Chondrocyte (in vitro differentiated cells): ENCODE measurements around the gene FAM236A. TPM values are rescaled to one million over a fixed set of nuclear protein-coding genes. Genes with fewer than 3 reads are reported as not detected.
A peak's percentile ranks its signal among the peaks of the same experiment; 100 is the strongest.
"Not testable (repeated sequence)": the region's sequence is repeated elsewhere in the genome, so short reads cannot be mapped to it uniquely, and the experiment has no call there.

ENCODE experiments used
- DNase-seq: peaks from one replicate; pipeline ENCODE4 v3.0.0; 2021; ENCODE audit warnings: mixed read lengths, low spot score
- H3K27ac Mint-ChIP-seq: one replicate; pipeline ENCODE4 v1.8.0; 2021; ENCODE audit warnings: mild to moderate bottlenecking, moderate library complexity, mixed read lengths; ENCODE audit not compliant: unreplicated experiment
- H3K27me3 Mint-ChIP-seq: 2 replicates; pipeline ENCODE4 v1.8.0; 2021; ENCODE audit warnings: low read depth, mixed read lengths
- H3K36me3 Mint-ChIP-seq: 2 replicates; pipeline ENCODE4 v1.8.0; 2021; ENCODE audit warnings: low read depth, mixed read lengths
- H3K4me1 Mint-ChIP-seq: 2 replicates; pipeline ENCODE4 v1.8.0; 2021; ENCODE audit warnings: low read depth, mild to moderate bottlenecking, mixed read lengths
- H3K4me3 Mint-ChIP-seq: one replicate; pipeline ENCODE4 v1.8.0; 2021; ENCODE audit warnings: mild to moderate bottlenecking, moderate library complexity, mixed read lengths; ENCODE audit not compliant: unreplicated experiment
- H3K9me3 Mint-ChIP-seq: 2 replicates; pipeline ENCODE4 v1.8.0; 2021; ENCODE audit warnings: low read depth, mixed read lengths
- total RNA-seq: library from RNA; stranded (reverse); gene quantifications from 3 replicates; pipeline ENCODE4 v1.2.1, GENCODE V29; 2021

The FAM236A gene
- total RNA-seq, 1 donor from 2014 or later = not detected

GRCh38 chrX:72980894-72981469 lies 43.0 kb downstream of the FAM236A start:
- H3K9me3 Mint-ChIP-seq = peaks cover 36% of the 10 kb centered on the region
- peak; percentile 43 for DNase-seq
- H3K4me3 Mint-ChIP-seq, H3K36me3 Mint-ChIP-seq, H3K27ac Mint-ChIP-seq, H3K27me3 Mint-ChIP-seq, H3K4me1 Mint-ChIP-seq: not testable (repeated sequence)

Other genes starting within 250 kb of the FAM236A start
- 5.2 to 8.0 TPM (median 5.3 TPM) in 3 replicates for gene PHKA1, start 223.9 kb upstream of the FAM236A start, total RNA-seq
- not detected in 3 replicates for gene DMRTC1B, start 161.3 kb upstream of the FAM236A start, total RNA-seq
- not detected in 3 replicates for gene FAM236B, start 155.5 kb upstream of the FAM236A start, total RNA-seq
- not detected in 3 replicates for gene FAM236D, start 130.0 kb upstream of the FAM236A start, total RNA-seq
- gene FAM236C, start 25.6 kb upstream of the FAM236A start, total RNA-seq = not detected in 3 replicates
- gene DMRTC1, start 5.6 kb downstream of the FAM236A start, total RNA-seq = not detected in 3 replicates
- gene PABPC1L2B, start 64.7 kb downstream of the FAM236A start, total RNA-seq = not detected in 3 replicates
- not detected in 3 replicates for gene PABPC1L2A, start 141.3 kb downstream of the FAM236A start, total RNA-seq